HG03520 (cell line): Measurements from ENCODE around the gene GALM.

Source experiments
- ATAC-seq: cut with Tn5 transposase; IDR thresholded peaks from one replicate; pipeline ENCODE4 v1.9.1; 2021; ENCODE audit warnings: mild to moderate bottlenecking, moderate library complexity; ENCODE audit not compliant: unreplicated experiment

GALM gene

GRCh38 chr2:38649176-38649728 is 16.7 kb upstream of the GALM start:
- no peak for ATAC-seq

- no peak for ATAC-seq
Observed at GRCh38 chr2:38650012-38650411, 15.9 kb upstream of the GALM start.

- no peak for ATAC-seq
Observed at GRCh38 chr2:38650717-38651116, 15.2 kb upstream of the GALM start.

- no peak for ATAC-seq
Observed at GRCh38 chr2:38652431-38653273, 13.3 kb upstream of the GALM start.

- ATAC-seq = no peak
Observed at GRCh38 chr2:38653380-38653714, 12.6 kb upstream of the GALM start.

- no peak for ATAC-seq
Observed at GRCh38 chr2:38653715-38654527, 12.0 kb upstream of the GALM start.

- no peak for ATAC-seq
Observed at GRCh38 chr2:38654528-38655381, 11.2 kb upstream of the GALM start.

GRCh38 chr2:38655441-38655840 is 10.5 kb upstream of the GALM start:
- no peak for ATAC-seq

- no peak for ATAC-seq
Observed at GRCh38 chr2:38656866-38657480, 8.9 kb upstream of the GALM start.

- ATAC-seq = no peak
Observed at GRCh38 chr2:38658613-38659012, 7.3 kb upstream of the GALM start.

- no peak for ATAC-seq
Observed at GRCh38 chr2:38659115-38659514, 6.8 kb upstream of the GALM start.

GRCh38 chr2:38660282-38660681 is 5.6 kb upstream of the GALM start:
- ATAC-seq = no peak

GRCh38 chr2:38661306-38661705 is 4.6 kb upstream of the GALM start:
- ATAC-seq = no peak

- peak; percentile 11 for ATAC-seq
Observed at GRCh38 chr2:38666556-38666910, 619 bp downstream of the GALM start.

- ATAC-seq = no peak
Observed at GRCh38 chr2:38668092-38668491, 2.2 kb downstream of the GALM start.

GRCh38 chr2:38668779-38669479 is 3.0 kb downstream of the GALM start:
- no peak for ATAC-seq

- ATAC-seq = no peak
Observed at GRCh38 chr2:38671303-38671702, 5.4 kb downstream of the GALM start.

GRCh38 chr2:38671946-38672345 is 6.0 kb downstream of the GALM start:
- no peak for ATAC-seq

GRCh38 chr2:38672445-38673391 is 6.8 kb downstream of the GALM start:
- ATAC-seq = no peak
